ENCODE results near the gene GALNT7. TPM values are rescaled to one million over a fixed set of nuclear protein-coding genes. Genes with fewer than 3 reads are reported as not detected.
"Not testable (repeated sequence)": the region's sequence is repeated elsewhere in the genome, so short reads cannot be mapped to it uniquely, and the experiment has no call there.

The GALNT7 gene
- total RNA-seq (20.2 TPM), polyA plus RNA-seq (ENCODE audit: insufficient read depth in 1 of 8, insufficient read length in 8 of 8, low replicate concordance in 1 of 8) (10 to 100 TPM; 21.1 to 30.7 (median 25.5) TPM)
- long read RNA-seq, donor 1, full-length matches to known transcripts = 1 of 1 reads
- long read RNA-seq, donor 1, partial matches to known transcripts = 0 of 1 reads
- long read RNA-seq, donor 1, other reads (novel, unspliced or antisense) = 0 of 1 reads
- long read RNA-seq, donor 2, full-length matches to known transcripts = 1 of 1 reads
- long read RNA-seq, donor 2, partial matches to known transcripts = 0 of 1 reads
- long read RNA-seq, donor 2, other reads (novel, unspliced or antisense) = 0 of 1 reads
- long read RNA-seq, donor 3, full-length matches to known transcripts = 7 of 12 reads
- long read RNA-seq, donor 3, partial matches to known transcripts = 0 of 12 reads
- long read RNA-seq, donor 3, other reads (novel, unspliced or antisense) = 5 of 12 reads
- long read RNA-seq, donor 4 = 0 reads
- long read RNA-seq, donor 5, full-length matches to known transcripts = 4 of 17 reads
- long read RNA-seq, donor 5, partial matches to known transcripts = 6 of 17 reads
- long read RNA-seq, donor 5, other reads (novel, unspliced or antisense) = 7 of 17 reads
- long read RNA-seq, donor 6, full-length matches to known transcripts = 8 of 463 reads
- long read RNA-seq, donor 6, partial matches to known transcripts = 435 of 463 reads
- long read RNA-seq, donor 6, other reads (novel, unspliced or antisense) = 20 of 463 reads
- long read RNA-seq, donor 7, partial matches to known transcripts = 5 of 6 reads
- long read RNA-seq, donor 7, other reads (novel, unspliced or antisense) = 0 of 6 reads
- long read RNA-seq, donor 8, full-length matches to known transcripts = 2 of 2 reads
- long read RNA-seq, donor 8, partial matches to known transcripts = 0 of 2 reads
- long read RNA-seq, donor 8, other reads (novel, unspliced or antisense) = 0 of 2 reads
- long read RNA-seq, donor 9, full-length matches to known transcripts = 2 of 2 reads
- long read RNA-seq, donor 9, partial matches to known transcripts = 0 of 2 reads
- long read RNA-seq, donor 9, other reads (novel, unspliced or antisense) = 0 of 2 reads
- long read RNA-seq, donor 10, full-length matches to known transcripts = 5 of 5 reads
- long read RNA-seq, donor 10, partial matches to known transcripts = 0 of 5 reads
- long read RNA-seq, donor 10, other reads (novel, unspliced or antisense) = 0 of 5 reads
- long read RNA-seq, donor 11 = 0 reads

DNA sequence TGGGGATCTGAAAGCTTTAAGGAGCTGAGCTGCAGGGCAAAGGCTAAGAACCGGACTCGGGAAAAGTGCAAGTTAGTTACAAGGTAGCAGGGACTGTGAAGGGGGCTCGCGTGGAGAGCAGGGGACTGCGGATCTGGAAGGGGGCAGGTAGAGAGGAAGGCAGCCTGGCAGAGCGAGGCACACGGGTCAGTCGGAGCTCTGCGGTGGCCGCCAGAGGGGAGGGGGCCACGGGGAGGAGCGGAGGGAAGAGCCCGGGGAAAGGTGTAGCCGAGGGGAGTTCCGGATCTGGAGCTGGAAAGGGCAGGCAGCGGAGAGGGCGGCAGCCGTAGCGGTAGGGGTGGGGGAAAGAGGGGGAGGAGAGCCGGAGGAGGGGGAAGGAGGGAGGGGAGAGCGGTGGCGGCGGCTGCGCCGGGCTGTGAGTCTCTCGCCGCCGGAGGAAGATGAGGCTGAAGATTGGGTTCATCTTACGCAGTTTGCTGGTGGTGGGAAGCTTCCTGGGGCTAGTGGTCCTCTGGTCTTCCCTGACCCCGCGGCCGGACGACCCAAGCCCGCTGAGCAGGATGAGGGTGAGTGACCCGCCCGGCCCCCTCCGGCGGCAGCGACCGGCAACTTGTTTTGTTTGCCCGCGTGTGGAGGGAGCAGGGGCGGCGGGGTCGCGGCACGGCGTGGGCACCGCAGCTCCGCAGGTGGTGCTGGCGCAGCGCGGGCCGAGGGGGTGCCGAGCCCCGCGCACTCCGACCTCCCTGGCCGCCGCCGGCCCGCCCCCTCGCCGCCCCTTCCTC is at the start of gene GALNT7:
GALNT7 (plus strand) TSS at position 416 of the 782 bp plus-strand sequence; CDS start at position 441, 25 bp downstream.
- H3K4me1 ChIP-seq (ENCODE audit: control insufficient read depth, insufficient read depth, low read length) = peaks cover 7% of the 10 kb centered on the region
- under 1% methylated on average over 62 of the region's 64 CpGs for WGBS (ENCODE audit: insufficient coverage)

GRCh38 chr4:173118819-173119218 is 49.8 kb upstream of the GALNT7 start:
- H3K4me1 ChIP-seq (ENCODE audit: control insufficient read depth, insufficient read depth, low read length); H3K9me3 ChIP-seq (replicated peaks; ENCODE audit: control insufficient read depth, low read depth, low read length); H3K36me3 ChIP-seq (ENCODE audit: control insufficient read depth, insufficient read depth, low read length); H3K4me3 ChIP-seq (ENCODE audit: low read length); H3K27me3 ChIP-seq (ENCODE audit: control insufficient read depth, insufficient read depth, low read length); H3K27ac ChIP-seq (ENCODE audit: low read length); DNase-seq: not testable (repeated sequence)
- WGBS (ENCODE audit: insufficient coverage) = no CpG with 5 or more reads among the region's 2 CpGs

More for the DNA sequence above, at the start of gene GALNT7:
- Histone ChIP-seq H3K9me3 (replicated peaks; ENCODE audit: control insufficient read depth, low read depth, low read length) (no peaks in the 10 kb centered on the region), H3K4me3 (ENCODE audit: low read length) (peak within 1 kb of the TSS; percentile 92), H3K27me3 (ENCODE audit: control insufficient read depth, insufficient read depth, low read length) (no peaks in the 10 kb centered on the region), H3K36me3 (ENCODE audit: control insufficient read depth, insufficient read depth, low read length) (peaks cover 9% of the 10 kb centered on the region), H3K27ac (ENCODE audit: low read length) (peak within 1 kb of the TSS; percentile 95)
- DNase-seq = peak; percentile 86

- H3K4me3 ChIP-seq (ENCODE audit: low read length) = no peak overlapping the region
- WGBS (ENCODE audit: insufficient coverage) = 63% methylated on average over 1 of the region's 3 CpGs
- no peak for DNase-seq
- H3K9me3 ChIP-seq (replicated peaks; ENCODE audit: control insufficient read depth, low read depth, low read length) = no peaks in the 10 kb centered on the region
- H3K36me3 ChIP-seq (ENCODE audit: control insufficient read depth, insufficient read depth, low read length) = no peaks in the 10 kb centered on the region
- H3K27me3 ChIP-seq (ENCODE audit: control insufficient read depth, insufficient read depth, low read length) = no peaks in the 10 kb centered on the region
- peaks cover 4% of the 10 kb centered on the region for H3K4me1 ChIP-seq (ENCODE audit: control insufficient read depth, insufficient read depth, low read length)
- H3K27ac ChIP-seq (ENCODE audit: low read length) = no peak overlapping the region
Measured at GRCh38 chr4:173119818-173120217, 48.8 kb upstream of the GALNT7 start.

DNA sequence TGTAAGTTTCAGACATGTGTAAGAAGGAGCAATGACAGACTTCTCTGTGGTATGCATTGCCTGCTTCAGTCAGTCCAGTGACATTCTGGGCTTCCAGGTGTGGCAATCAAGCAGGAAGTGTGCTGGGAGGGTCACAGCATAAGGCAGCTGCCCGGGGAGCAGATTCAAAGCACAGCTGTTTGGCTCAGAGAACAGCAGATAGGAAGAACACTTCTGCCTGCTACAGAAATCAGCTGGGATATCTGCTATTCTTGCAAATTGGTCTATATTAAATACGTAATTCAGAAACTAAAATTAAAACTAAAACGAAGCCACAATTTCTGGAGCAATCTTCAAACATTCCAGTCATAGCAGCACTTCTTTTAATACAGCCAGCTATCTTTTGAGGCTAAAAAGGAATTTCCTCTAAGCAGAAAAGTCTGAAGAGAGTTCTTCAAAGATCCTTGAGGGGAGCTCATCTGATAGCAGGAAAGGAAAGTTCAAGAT is 47.5 kb upstream of the GALNT7 start:
- no peak overlapping the region for H3K27ac ChIP-seq (ENCODE audit: low read length)
- DNase-seq = peak; percentile 83
- no peaks in the 10 kb centered on the region for H3K36me3 ChIP-seq (ENCODE audit: control insufficient read depth, insufficient read depth, low read length)
- H3K4me3 ChIP-seq (ENCODE audit: low read length) = no peak overlapping the region
- 0% methylated on average over 1 of the region's 3 CpGs for WGBS (ENCODE audit: insufficient coverage)
- H3K4me1 ChIP-seq (ENCODE audit: control insufficient read depth, insufficient read depth, low read length) = peaks cover 4% of the 10 kb centered on the region
- no peaks in the 10 kb centered on the region for H3K27me3 ChIP-seq (ENCODE audit: control insufficient read depth, insufficient read depth, low read length)
- no peaks in the 10 kb centered on the region for H3K9me3 ChIP-seq (replicated peaks; ENCODE audit: control insufficient read depth, low read depth, low read length)

- Histone ChIP-seq H3K9me3 (replicated peaks; ENCODE audit: control insufficient read depth, low read depth, low read length) (no peaks in the 10 kb centered on the region), H3K27ac (ENCODE audit: low read length) (no peak overlapping the region), H3K4me3 (ENCODE audit: low read length) (no peak overlapping the region), H3K27me3 (ENCODE audit: control insufficient read depth, insufficient read depth, low read length) (no peaks in the 10 kb centered on the region), H3K36me3 (ENCODE audit: control insufficient read depth, insufficient read depth, low read length) (no peaks in the 10 kb centered on the region), H3K4me1 (ENCODE audit: control insufficient read depth, insufficient read depth, low read length) (peaks cover 4% of the 10 kb centered on the region)
- 100% methylated on average over 1 of the region's 7 CpGs for WGBS (ENCODE audit: insufficient coverage)
- DNase-seq = no peak
Measured at GRCh38 chr4:173124209-173124865, 44.3 kb upstream of the GALNT7 start.

- Histone ChIP-seq H3K36me3 (ENCODE audit: control insufficient read depth, insufficient read depth, low read length) (no peaks in the 10 kb centered on the region), H3K27me3 (ENCODE audit: control insufficient read depth, insufficient read depth, low read length) (no peaks in the 10 kb centered on the region), H3K4me3 (ENCODE audit: low read length) (no peak overlapping the region), H3K4me1 (ENCODE audit: control insufficient read depth, insufficient read depth, low read length) (peaks cover 4% of the 10 kb centered on the region), H3K27ac (ENCODE audit: low read length) (no peak overlapping the region), H3K9me3 (replicated peaks; ENCODE audit: control insufficient read depth, low read depth, low read length) (no peaks in the 10 kb centered on the region)
- 63% methylated on average over 3 of the region's 4 CpGs for WGBS (ENCODE audit: insufficient coverage)
- no peak for DNase-seq
Measured at GRCh38 chr4:173125216-173125812, 43.3 kb upstream of the GALNT7 start.

GRCh38 chr4:173128199-173128890 is 40.3 kb upstream of the GALNT7 start:
- Histone ChIP-seq H3K27me3 (ENCODE audit: control insufficient read depth, insufficient read depth, low read length) (no peaks in the 10 kb centered on the region), H3K9me3 (replicated peaks; ENCODE audit: control insufficient read depth, low read depth, low read length) (no peaks in the 10 kb centered on the region), H3K4me3 (ENCODE audit: low read length) (no peak overlapping the region), H3K27ac (ENCODE audit: low read length) (no peak overlapping the region), H3K4me1 (ENCODE audit: control insufficient read depth, insufficient read depth, low read length) (no peaks in the 10 kb centered on the region), H3K36me3 (ENCODE audit: control insufficient read depth, insufficient read depth, low read length) (no peaks in the 10 kb centered on the region)
- peak; percentile 6 for DNase-seq
- 66% methylated on average over 5 of the region's 6 CpGs for WGBS (ENCODE audit: insufficient coverage)

- Histone ChIP-seq H3K27ac (ENCODE audit: low read length) (no peak overlapping the region), H3K36me3 (ENCODE audit: control insufficient read depth, insufficient read depth, low read length) (no peaks in the 10 kb centered on the region), H3K4me3 (ENCODE audit: low read length) (no peak overlapping the region), H3K27me3 (ENCODE audit: control insufficient read depth, insufficient read depth, low read length) (no peaks in the 10 kb centered on the region), H3K4me1 (ENCODE audit: control insufficient read depth, insufficient read depth, low read length) (no peaks in the 10 kb centered on the region), H3K9me3 (replicated peaks; ENCODE audit: control insufficient read depth, low read depth, low read length) (no peaks in the 10 kb centered on the region)
- DNase-seq = no peak
- WGBS (ENCODE audit: insufficient coverage) = no CpG with 5 or more reads among the region's 5 CpGs
Measured at GRCh38 chr4:173130687-173131086, 37.9 kb upstream of the GALNT7 start.
